OCI-LY1 (cell line): ENCODE results near the gene VIPAS39.

Experiments
- H2AFZ ChIP-seq: fragments of 200-600 bp; sonication (generic), shearing (Covaris generic); 2 replicates; pipeline ENCODE4 v1.6.0; 2014; ENCODE audit warnings: antibody characterized with exemption, mild to moderate bottlenecking, low read length
- H3F3A ChIP-seq: fragments of 200-600 bp; sonication (generic), shearing (Covaris generic); 2 replicates; pipeline ENCODE4 v1.6.0; 2014; ENCODE audit warnings: mild to moderate bottlenecking, antibody characterized with exemption, low read length, moderate library complexity; ENCODE audit not compliant: insufficient read depth
- H3K27ac ChIP-seq: fragments of 200-600 bp; sonication (generic); 2 replicates; pipeline ENCODE4 v1.5.1; 2014; ENCODE audit warnings: low read length, mixed run types, mild to moderate bottlenecking, low read depth; ENCODE audit not compliant: poor library complexity, severe bottlenecking
- H3K27me3 ChIP-seq: fragments of 200-600 bp; sonication (generic); 2 replicates; pipeline ENCODE4 v1.6.0; 2014; ENCODE audit warnings: antibody characterized with exemption, mild to moderate bottlenecking, low read length, moderate library complexity; ENCODE audit not compliant: insufficient read depth
- H3K36me3 ChIP-seq: fragments of 200-600 bp; sonication (generic); 2 replicates; pipeline ENCODE4 v1.6.1; 2014; ENCODE audit warnings: mild to moderate bottlenecking, antibody characterized with exemption, low read length, moderate library complexity, mixed read lengths; ENCODE audit not compliant: insufficient read depth
- H3K4me1 ChIP-seq: fragments of 200-600 bp; sonication (generic); 2 replicates; pipeline ENCODE4 v1.5.1; 2014; ENCODE audit warnings: mild to moderate bottlenecking, low read length, moderate library complexity; ENCODE audit not compliant: insufficient read depth, severe bottlenecking
- H3K4me2 ChIP-seq: fragments of 200-600 bp; sonication (generic), shearing (Covaris generic); 2 replicates; pipeline ENCODE4 v1.6.1; 2014; ENCODE audit warnings: low read length
- H3K4me3 ChIP-seq: fragments of 200-600 bp; sonication (generic); 2 replicates; pipeline ENCODE4 v1.5.1; 2014; ENCODE audit warnings: low read length, low read depth, mild to moderate bottlenecking, mixed read lengths; ENCODE audit not compliant: poor library complexity, severe bottlenecking
- H3K79me2 ChIP-seq: fragments of 200-600 bp; shearing (Covaris generic); 2 replicates; pipeline ENCODE4 v1.6.1; 2016; ENCODE audit warnings: mixed run types, low read length, mixed read lengths; ENCODE audit not compliant: insufficient read depth
- H3K9ac ChIP-seq: fragments of 200-600 bp; sonication (generic), shearing (Covaris generic); 2 replicates; pipeline ENCODE4 v1.6.1; 2014; ENCODE audit warnings: mild to moderate bottlenecking, low read length, mixed read lengths
- H3K9me2 ChIP-seq: fragments of 200-600 bp; sonication (generic), shearing (Covaris generic); 2 replicates; pipeline ENCODE4 v1.6.1; 2014; ENCODE audit warnings: low read depth, mild to moderate bottlenecking, low read length, mixed read lengths
- H3K9me3 ChIP-seq: fragments of 200-600 bp; shearing (Covaris generic); 2 replicates; pipeline ENCODE4 v1.6.1; 2014; ENCODE audit warnings: low read length, mixed read lengths
- H4K20me1 ChIP-seq: fragments of 200-600 bp; sonication (generic), shearing (Covaris generic); 2 replicates; pipeline ENCODE4 v1.6.0; 2016; ENCODE audit warnings: mild to moderate bottlenecking, low read length; ENCODE audit not compliant: insufficient read depth
- CTCF ChIP-seq: fragments of 200-600 bp; sonication (generic), shearing (Covaris generic); IDR thresholded peaks from 2 replicates; pipeline ENCODE4 v1.5.1; 2017; ENCODE audit warnings: mild to moderate bottlenecking, antibody characterized with exemption, low read length, moderate library complexity, mixed read lengths
- EZH2 ChIP-seq: fragments of 200-600 bp; sonication (generic), shearing (Covaris generic); IDR thresholded peaks from 2 replicates; pipeline ENCODE4 v1.8.0; 2017; ENCODE audit warnings: borderline replicate concordance, mixed run types, mild to moderate bottlenecking, antibody characterized with exemption, low read length, moderate library complexity, mixed read lengths

VIPAS39 gene

DNA sequence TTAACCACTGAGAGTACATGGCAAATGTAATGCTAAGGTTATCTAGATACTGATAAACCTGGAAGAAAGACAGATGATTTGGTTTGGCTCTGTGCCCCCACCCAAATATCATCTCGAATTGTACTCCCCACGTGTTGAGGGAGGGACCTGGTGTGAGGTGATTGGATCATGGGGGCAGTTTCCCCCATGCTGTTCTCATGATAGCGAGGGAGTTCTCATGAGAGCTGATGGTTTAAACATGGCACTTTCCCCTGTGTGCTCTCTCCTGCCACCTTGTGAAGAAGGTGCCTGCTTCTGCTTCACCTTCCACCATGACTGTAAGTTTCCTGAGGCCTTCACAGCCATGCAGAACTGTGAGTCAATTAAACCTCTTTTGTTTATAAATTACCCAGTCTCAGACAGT, 48.3 kb downstream of the VIPAS39 start:
- H3K36me3 ChIP-seq, result no peaks in the 10 kb centered on the region
- H3K79me2 ChIP-seq, result no peaks in the 10 kb centered on the region
- H3K4me1 ChIP-seq, result no peaks in the 10 kb centered on the region
- H3K27me3 ChIP-seq, result no peaks in the 10 kb centered on the region
- no peak overlapping the region for H3K27ac ChIP-seq
- H3F3A ChIP-seq, result no peaks in the 10 kb centered on the region
- no peaks in the 10 kb centered on the region for H3K9me2 ChIP-seq
- H3K9me3 ChIP-seq, result no peaks in the 10 kb centered on the region
- H3K9ac ChIP-seq, result no peak overlapping the region
- H3K4me3 ChIP-seq, result no peak overlapping the region
- no peak overlapping the region; the same call in 1 of the 2 replicates for H3K4me2 ChIP-seq
- 0 out of 2 replicates have a peak overlapping the region, but pooled peaks have one; percentile 56 for H2AFZ ChIP-seq
- TF ChIP-seq CTCF (peak; percentile 41; the same call in 1 of the 2 replicates), EZH2 (no peak)
- no peaks in the 10 kb centered on the region for H4K20me1 ChIP-seq

GRCh38 chr14:77407158-77407557, 50.2 kb downstream of the VIPAS39 start:
- no peaks in the 10 kb centered on the region for H3K36me3 ChIP-seq
- no peaks in the 10 kb centered on the region for H3K9me2 ChIP-seq
- H3K9ac ChIP-seq, result no peak overlapping the region
- H3K27ac ChIP-seq, result no peak overlapping the region
- no peaks in the 10 kb centered on the region for H3K9me3 ChIP-seq
- H4K20me1 ChIP-seq, result no peaks in the 10 kb centered on the region
- TF ChIP-seq EZH2 (no peak), CTCF (no peak)
- H3K4me3 ChIP-seq, result no peak overlapping the region
- no peaks in the 10 kb centered on the region for H3K27me3 ChIP-seq
- H2AFZ ChIP-seq, result no peak overlapping the region
- H3K79me2 ChIP-seq, result no peaks in the 10 kb centered on the region
- H3K4me1 ChIP-seq, result no peaks in the 10 kb centered on the region
- H3F3A ChIP-seq, result no peaks in the 10 kb centered on the region
- H3K4me2 ChIP-seq, result no peak overlapping the region

DNA sequence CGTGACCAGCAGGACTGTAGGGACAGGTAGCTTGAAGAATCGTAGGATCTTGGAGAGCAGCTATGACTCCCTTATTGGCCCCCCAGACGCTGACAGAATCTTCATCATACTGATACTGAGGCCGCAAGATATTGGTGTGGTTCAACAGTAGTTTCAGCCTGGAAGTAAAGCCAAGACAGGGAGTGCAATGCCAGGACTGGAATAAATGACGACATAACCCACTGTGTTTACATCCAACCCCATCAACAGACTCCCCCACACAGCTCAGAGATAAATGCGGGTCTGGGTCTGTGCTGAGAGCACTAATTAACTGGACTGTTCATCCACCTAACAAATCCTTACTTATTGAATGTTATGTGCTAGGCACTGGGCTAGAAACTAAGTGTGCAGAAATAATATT, 50.7 kb downstream of the VIPAS39 start:
- Histone ChIP-seq H3K79me2 (no peaks in the 10 kb centered on the region), H3K4me3 (no peak overlapping the region), H3K4me2 (no peak overlapping the region), H3F3A (no peaks in the 10 kb centered on the region), H3K27ac (no peak overlapping the region), H2AFZ (no peak overlapping the region), H3K9me2 (no peaks in the 10 kb centered on the region), H3K9ac (no peak overlapping the region), H4K20me1 (no peaks in the 10 kb centered on the region), H3K9me3 (no peaks in the 10 kb centered on the region), H3K4me1 (no peaks in the 10 kb centered on the region), H3K27me3 (no peaks in the 10 kb centered on the region), H3K36me3 (no peaks in the 10 kb centered on the region)
- no peak for TF ChIP-seq EZH2

GRCh38 chr14:77406086-77406485, 51.3 kb downstream of the VIPAS39 start:
- Histone ChIP-seq H3K27me3 (no peaks in the 10 kb centered on the region), H3F3A (no peaks in the 10 kb centered on the region), H3K9me2 (no peaks in the 10 kb centered on the region), H3K36me3 (no peaks in the 10 kb centered on the region), H3K4me2 (no peak overlapping the region), H3K9ac (no peak overlapping the region), H3K4me1 (no peaks in the 10 kb centered on the region), H3K4me3 (no peak overlapping the region), H3K9me3 (no peaks in the 10 kb centered on the region), H3K27ac (no peak overlapping the region), H4K20me1 (no peaks in the 10 kb centered on the region), H2AFZ (no peak overlapping the region), H3K79me2 (no peaks in the 10 kb centered on the region)
- TF ChIP-seq EZH2, result no peak
- no peak for TF ChIP-seq CTCF
